A673 (cell line): ENCODE measurements around the gene PPP1CB. TPM values are rescaled to one million over a fixed set of nuclear protein-coding genes. Genes with fewer than 3 reads are reported as not detected.

Source experiments
- BruUV-seq: library from RNA; stranded (reverse); fragments of 400-500 nt; replicated peaks from 2 replicates; lab custom pipeline; 2021; lab: Mats Ljungman, UMichigan
- CTCF ChIA-PET: fragments of 300-600 bp; sonication (Branson Sonifier 250); formaldehyde crosslinking; loops from one replicate; lab custom pipeline; 2022; ENCODE audit warnings: antibody characterized with exemption; lab: Charles Lee
- POLR2A ChIA-PET: fragments of 300-600 bp; sonication (Branson Sonifier 250); formaldehyde crosslinking; loops from one replicate; lab custom pipeline; 2022; ENCODE audit warnings: antibody characterized with exemption; ENCODE audit not compliant: low non-redundant PET; lab: Charles Lee
- DNase-seq: peaks from one replicate; pipeline ENCODE4 v3.0.0-alpha.2; 2015; ENCODE audit warnings: low spot score
- H3K27ac ChIP-seq: fragments of 200-600 bp; sonication (generic); 2 replicates; pipeline ENCODE4 v1.5.1; 2016; ENCODE audit warnings: mixed run types, low read depth, mild to moderate bottlenecking, mixed read lengths, antibody characterized with exemption, low read length; ENCODE audit not compliant: poor library complexity, severe bottlenecking
- H3K27me3 ChIP-seq: fragments of 200-600 bp; sonication (generic); replicated peaks from 2 replicates; pipeline ENCODE4 v1.6.1; 2017; ENCODE audit warnings: mixed run types, low read depth, mild to moderate bottlenecking, mixed read lengths, antibody characterized with exemption, low read length; ENCODE audit not compliant: insufficient read depth, poor library complexity
- H3K36me3 ChIP-seq: fragments of 200-600 bp; sonication (generic); 2 replicates; pipeline ENCODE4 v1.6.1; 2016; ENCODE audit warnings: mixed run types, mild to moderate bottlenecking, mixed read lengths, antibody characterized with exemption, low read length; ENCODE audit not compliant: insufficient read depth, poor library complexity, severe bottlenecking
- H3K4me1 ChIP-seq: fragments of 200-600 bp; sonication (generic); 2 replicates; pipeline ENCODE4 v1.6.1; 2017; ENCODE audit warnings: mixed run types, mild to moderate bottlenecking, mixed read lengths, antibody characterized with exemption, low read length; ENCODE audit not compliant: insufficient read depth, poor library complexity, severe bottlenecking
- H3K4me3 ChIP-seq: fragments of 200-600 bp; sonication (generic); 2 replicates; pipeline ENCODE4 v1.5.1; 2016; ENCODE audit warnings: low read depth, mixed run types, mild to moderate bottlenecking, mixed read lengths, low read length; ENCODE audit not compliant: poor library complexity, severe bottlenecking
- H3K9me3 ChIP-seq: fragments of 200-600 bp; sonication (generic); 2 replicates; pipeline ENCODE4 v1.6.1; 2016; ENCODE audit warnings: mixed run types, low read depth, mild to moderate bottlenecking, mixed read lengths, antibody characterized with exemption, low read length; ENCODE audit not compliant: poor library complexity, severe bottlenecking
- CTCF ChIP-seq: fragments of 300-800, 200-600 bp; sonication (generic); conservative IDR thresholded peaks from 2 replicates; pipeline ENCODE4 v1.5.1; 2017; ENCODE audit warnings: low read depth, mild to moderate bottlenecking, antibody characterized with exemption, low read length, moderate library complexity, mixed read lengths
- EZH2 ChIP-seq: fragments of 200-600 bp; sonication (generic); IDR thresholded peaks from 2 replicates; pipeline ENCODE4 v1.6.1; 2017; ENCODE audit warnings: borderline replicate concordance, low read depth, mild to moderate bottlenecking, mixed read lengths, antibody characterized with exemption, low read length; ENCODE audit not compliant: poor library complexity, severe bottlenecking
- intact Hi-C: fragments of 100-400 bp; cut with micrococcal nuclease; formaldehyde crosslinking; loops from one replicate; pipeline ENCODE4 v1.10.0; 2022; ENCODE audit not compliant: unreplicated experiment
- total RNA-seq: library from RNA; stranded (reverse); gene quantifications from 2 replicates; pipeline ENCODE4 v1.2.3, GENCODE V29; 2021

Gene PPP1CB
- total RNA-seq, 1 experiment from 2014 or later: 181 TPM

GRCh38 chr2:28752631-28753376 is 1.2 kb downstream of the PPP1CB start:
- TF ChIP-seq CTCF (no peak), EZH2 (no peak)
- H3K4me3 ChIP-seq: peak overlapping the region; percentile 91
- CTCF ChIA-PET: interaction anchor here (2.3 kb wide), 1 partner anchor 159 kb away, joined by 12 read pairs; no protein-coding TSS in a partner anchor
- peak overlapping the region; percentile 98 for H3K27ac ChIP-seq
- H3K9me3 ChIP-seq: no peaks in the 10 kb centered on the region
- no peaks in the 10 kb centered on the region for H3K36me3 ChIP-seq
- H3K27me3 ChIP-seq: no peaks in the 10 kb centered on the region
- BruUV-seq: TSS peak; percentile 41
- POLR2A ChIA-PET: interaction anchor here (0.5 to 0.8 kb wide), 5 partner anchors 9 to 158 kb away, joined by 3 to 5 read pairs (median 3); no protein-coding TSS in a partner anchor
- intact Hi-C loops: loop anchor here (5.0 kb wide), 1 partner anchor 186 kb away; no protein-coding TSS in a partner anchor
- H3K4me1 ChIP-seq: peaks cover 26% of the 10 kb centered on the region
- no peak for DNase-seq

GRCh38 chr2:28754321-28754720 is 2.7 kb downstream of the PPP1CB start:
- Histone ChIP-seq H3K4me1 (peaks cover 32% of the 10 kb centered on the region), H3K27ac (no peak overlapping the region), H3K27me3 (no peaks in the 10 kb centered on the region), H3K9me3 (no peaks in the 10 kb centered on the region), H3K36me3 (no peaks in the 10 kb centered on the region), H3K4me3 (no peak overlapping the region)
- no peak for TF ChIP-seq EZH2
- TF ChIP-seq CTCF: no peak
- intact Hi-C loops: loop anchor here (2.0 to 5.0 kb wide), 2 partner anchors 160 to 187 kb away; no protein-coding TSS in a partner anchor
- peak; percentile 29 for DNase-seq
- POLR2A ChIA-PET: no interaction called here
- CTCF ChIA-PET: interaction anchor here (0.6 to 2.3 kb wide), 2 partner anchors 58 to 160 kb away, joined by 3 to 12 read pairs; no protein-coding TSS in a partner anchor
- BruUV-seq: no TSS peak

- H3K36me3 ChIP-seq: peaks cover 5% of the 10 kb centered on the region
- intact Hi-C loops: loop anchor here (2.0 kb wide), 1 partner anchor 161 kb away; no protein-coding TSS in a partner anchor
- peaks cover 29% of the 10 kb centered on the region for H3K4me1 ChIP-seq
- H3K27ac ChIP-seq: no peak overlapping the region
- POLR2A ChIA-PET: no interaction called here
- H3K4me3 ChIP-seq: no peak overlapping the region
- no TSS peak for BruUV-seq
- H3K27me3 ChIP-seq: no peaks in the 10 kb centered on the region
- TF ChIP-seq CTCF (no peak), EZH2 (no peak)
- CTCF ChIA-PET: interaction anchor here (2.3 kb wide), 1 partner anchor 161 kb away, joined by 12 read pairs; no protein-coding TSS in a partner anchor
- no peaks in the 10 kb centered on the region for H3K9me3 ChIP-seq
- DNase-seq: no peak
These were observed 3.8 kb downstream of the PPP1CB start for GRCh38 chr2:28755421-28755820.
